Peyer's patch (tissue), 4 donors: Measurements from ENCODE around the gene NHLH2.

Experiments used
- POLR2A ChIP-seq, 2 donors: fragments of 450-650 bp; IDR thresholded peaks; one replicate each; pipeline ENCODE4 v1.5.1; 2017; ENCODE audit warnings: antibody characterized with exemption in 2 of 2, mild to moderate bottlenecking in 2 of 2, moderate library complexity in 2 of 2
- TF ChIP-seq, protein P1 (sequence below), 6 experiments: fragments of 450-650 bp in 4 of 6; fragments of 200-600 bp in 2 of 6; sonication (generic) in 1 of 6; IDR thresholded peaks; one replicate each; pipeline ENCODE4 v1.5.1; 2017 to 2019; ENCODE audit warnings: antibody characterized with exemption in 6 of 6, mild to moderate bottlenecking in 3 of 6, moderate library complexity in 1 of 6

DNA sequence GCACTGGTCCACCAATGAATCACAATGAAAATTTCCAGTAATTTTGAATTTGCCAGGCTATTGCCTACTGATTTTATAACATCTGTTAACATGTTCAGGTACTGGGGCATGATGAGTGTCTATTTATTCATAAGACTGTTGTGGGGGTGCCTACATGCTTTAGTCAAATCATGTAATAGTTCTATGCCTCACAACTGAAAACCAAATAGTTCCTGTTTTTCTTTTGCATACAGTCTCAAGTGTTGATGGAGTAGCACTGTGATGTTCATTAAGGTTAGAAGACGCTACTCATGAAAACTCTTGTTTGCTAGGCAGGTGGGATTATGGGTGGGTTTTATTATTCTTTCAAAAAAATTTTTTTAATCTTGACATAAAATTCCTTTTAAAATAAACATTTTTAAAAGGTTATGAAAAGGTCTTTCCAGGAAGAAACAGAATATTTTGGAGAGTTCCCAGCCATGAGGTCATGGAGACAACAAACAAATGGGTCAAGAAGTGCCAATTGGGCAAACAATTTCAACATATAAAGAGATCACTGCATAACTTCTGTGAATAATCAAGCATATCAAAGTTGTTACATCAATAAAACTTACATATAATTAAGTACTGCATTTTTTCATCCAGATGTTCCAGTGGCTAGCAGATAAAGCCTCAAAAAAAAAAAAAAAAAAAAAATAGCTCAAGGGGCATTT lies 40.2 kb upstream of the NHLH2 start:
- no peak for TF ChIP-seq POLR2A (IDR thresholded peaks at IDR 0.05)
- TF ChIP-seq, protein P1, sequence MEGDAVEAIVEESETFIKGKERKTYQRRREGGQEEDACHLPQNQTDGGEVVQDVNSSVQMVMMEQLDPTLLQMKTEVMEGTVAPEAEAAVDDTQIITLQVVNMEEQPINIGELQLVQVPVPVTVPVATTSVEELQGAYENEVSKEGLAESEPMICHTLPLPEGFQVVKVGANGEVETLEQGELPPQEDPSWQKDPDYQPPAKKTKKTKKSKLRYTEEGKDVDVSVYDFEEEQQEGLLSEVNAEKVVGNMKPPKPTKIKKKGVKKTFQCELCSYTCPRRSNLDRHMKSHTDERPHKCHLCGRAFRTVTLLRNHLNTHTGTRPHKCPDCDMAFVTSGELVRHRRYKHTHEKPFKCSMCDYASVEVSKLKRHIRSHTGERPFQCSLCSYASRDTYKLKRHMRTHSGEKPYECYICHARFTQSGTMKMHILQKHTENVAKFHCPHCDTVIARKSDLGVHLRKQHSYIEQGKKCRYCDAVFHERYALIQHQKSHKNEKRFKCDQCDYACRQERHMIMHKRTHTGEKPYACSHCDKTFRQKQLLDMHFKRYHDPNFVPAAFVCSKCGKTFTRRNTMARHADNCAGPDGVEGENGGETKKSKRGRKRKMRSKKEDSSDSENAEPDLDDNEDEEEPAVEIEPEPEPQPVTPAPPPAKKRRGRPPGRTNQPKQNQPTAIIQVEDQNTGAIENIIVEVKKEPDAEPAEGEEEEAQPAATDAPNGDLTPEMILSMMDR (IDR thresholded peaks at IDR 0.05), result no peak
